ENCODE results near the gene CABLES1. TPM values are rescaled to one million over a fixed set of nuclear protein-coding genes. Genes with fewer than 3 reads are reported as not detected.

Gene CABLES1
- total and polyA plus RNA-seq, 2 of the 4 experiments (the other 2 are of a cell fraction): 4.7 to 5.7 TPM

DNA sequence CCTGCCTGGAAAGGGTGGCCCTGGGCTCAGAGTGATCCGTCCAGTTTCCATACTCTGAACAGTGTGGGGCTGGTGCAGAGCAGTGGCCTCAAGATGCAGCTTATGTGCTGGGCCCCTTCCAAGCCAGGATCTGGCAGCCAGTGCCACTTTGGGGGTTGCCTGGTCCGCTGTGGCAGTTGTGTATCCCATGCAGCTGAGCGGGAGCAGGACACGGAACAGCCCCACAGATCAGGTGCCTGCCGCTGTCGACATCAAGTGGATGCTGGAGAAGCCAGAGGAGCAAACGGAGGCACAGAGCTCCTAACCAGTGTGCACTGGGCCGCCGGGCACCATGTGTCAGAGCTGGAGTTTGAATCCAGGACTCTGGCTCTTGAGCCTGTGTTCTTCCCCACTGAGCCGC is 112.0 kb downstream of the CABLES1 start:
- no peak overlapping the region for H3K14ac ChIP-seq (replicated peaks; ENCODE audit: low read depth, low read length)
- no peak overlapping the region for H3K18ac ChIP-seq (ENCODE audit: low read depth, low read length)
- H3K9me1 ChIP-seq (ENCODE audit: insufficient read depth, low read length): 0 out of 2 replicates have a peak, but pooled peaks cover 3% of the 10 kb centered on the region
- no peak overlapping the region for H2BK120ac ChIP-seq (ENCODE audit: low read depth, low read length)
- H3K56ac ChIP-seq (ENCODE audit: extremely low read depth, insufficient read depth, low read length): no peak overlapping the region
- H4K20me1 ChIP-seq (ENCODE audit: insufficient read depth, low read length): no peaks in the 10 kb centered on the region
- 93% methylated on average over 6 of the region's 10 CpGs; no CpG with 5 or more reads in 1 of the 2 experiments for WGBS, 2 experiments (ENCODE audit: extremely low coverage in 2 of 2, insufficient read length in 1 of 2)
- H3K79me1 ChIP-seq (ENCODE audit: low read depth in 1 of 2, low read length in 2 of 2): peaks cover 0 to 8% of the 10 kb centered on the region in 2 experiments; a peak in 2 of 4 replicates
- dilution Hi-C loops (cut with HindIII; ENCODE audit: low sequenced_read_pairs, unreplicated experiment): no loop called here
- no peaks in the 10 kb centered on the region for H3K4me1 ChIP-seq (ENCODE audit: control insufficient read depth, insufficient read depth, low read length)
- H3K27me3 ChIP-seq (ENCODE audit: control insufficient read depth, insufficient read depth, low read length): no peaks in the 10 kb centered on the region
- H3K9ac ChIP-seq (ENCODE audit: low read depth, low read length): no peak overlapping the region
- no peak overlapping the region for H2AK5ac ChIP-seq (ENCODE audit: low read depth, low read length)
- no peak for ATAC-seq (ENCODE audit: low read depth)
- peaks cover 54% of the 10 kb centered on the region for H3K36me3 ChIP-seq (ENCODE audit: control insufficient read depth, insufficient read depth, low read length)
- no TSS peak for BruUV-seq (replicated peaks)
- ChIA-PET POLR2A (ENCODE audit: unreplicated experiment) (no interaction called here), CTCF (no interaction called here)
- no peak overlapping the region for H2AFZ ChIP-seq (replicated peaks; ENCODE audit: low read length, poor library complexity)
- no peak overlapping the region for H4K8ac ChIP-seq (ENCODE audit: low read depth in 2 of 2, low read length in 2 of 2)
- H3K4me2 ChIP-seq (ENCODE audit: low read depth, low read length): no peak overlapping the region
- H3K4me3 ChIP-seq (ENCODE audit: insufficient read depth, low read depth, low read length): no peak overlapping the region
- H3K27ac ChIP-seq (ENCODE audit: insufficient read depth, low read length): no peak overlapping the region
- intact Hi-C loops (cut with micrococcal nuclease): no loop called here
- H4K91ac ChIP-seq (ENCODE audit: insufficient read depth, low read depth, low read length): no peak overlapping the region
- no peak overlapping the region for H2BK15ac ChIP-seq (ENCODE audit: low read depth, low read length)
- no peaks in the 10 kb centered on the region for H3K9me3 ChIP-seq (ENCODE audit: control insufficient read depth, insufficient read depth, low read length)
- no peak overlapping the region for H3K23ac ChIP-seq (ENCODE audit: low read depth, low read length)
- no peak overlapping the region for H2BK20ac ChIP-seq (ENCODE audit: low read depth, low read length)
- H4K5ac ChIP-seq (ENCODE audit: low read depth, low read length): no peak overlapping the region
- in situ Hi-C loops (cut with MboI; ENCODE audit: low sequenced_read_pairs): no loop called here
- H2BK5ac ChIP-seq (ENCODE audit: low read depth, low read length, poor library complexity, severe bottlenecking): no peak overlapping the region
- no peak overlapping the region for H3K4ac ChIP-seq (ENCODE audit: low read depth, low read length)
- no peak for DNase-seq
- H2AK9ac ChIP-seq (replicated peaks; ENCODE audit: low read depth, low read length, poor library complexity): no peak overlapping the region
- TF ChIP-seq MAZ (IDR thresholded peaks at IDR 0.05; ENCODE audit: borderline replicate concordance, low read depth, low read length) (no peak), RAD21 (IDR thresholded peaks at IDR 0.05; ENCODE audit: low read length) (no peak), CEBPB (IDR thresholded peaks at IDR 0.05; ENCODE audit: low read depth, low read length) (no peak), MXI1 (IDR thresholded peaks at IDR 0.05; ENCODE audit: borderline replicate concordance, low read depth, low read length) (no peak), MAFK (IDR thresholded peaks at IDR 0.05; ENCODE audit: low read depth, low read length) (no peak), FOS (IDR thresholded peaks at IDR 0.05; ENCODE audit: low read depth, low read length) (no peak), SMC3 (IDR thresholded peaks at IDR 0.05; ENCODE audit: low read depth, low read length) (no peak), RCOR1 (IDR thresholded peaks at IDR 0.05; ENCODE audit: insufficient replicate concordance, low read length) (no peak), POLR2A (IDR thresholded peaks at IDR 0.05; ENCODE audit: low read depth, low read length) (no peak), NFE2L2 (IDR thresholded peaks at IDR 0.05; ENCODE audit: low read depth, low read length) (no peak), BHLHE40 (IDR thresholded peaks at IDR 0.05; ENCODE audit: low read depth, low read length) (no peak), RFX5 (IDR thresholded peaks at IDR 0.05; ENCODE audit: low read depth, low read length) (no peak)
- TF ChIP-seq, protein P1, sequence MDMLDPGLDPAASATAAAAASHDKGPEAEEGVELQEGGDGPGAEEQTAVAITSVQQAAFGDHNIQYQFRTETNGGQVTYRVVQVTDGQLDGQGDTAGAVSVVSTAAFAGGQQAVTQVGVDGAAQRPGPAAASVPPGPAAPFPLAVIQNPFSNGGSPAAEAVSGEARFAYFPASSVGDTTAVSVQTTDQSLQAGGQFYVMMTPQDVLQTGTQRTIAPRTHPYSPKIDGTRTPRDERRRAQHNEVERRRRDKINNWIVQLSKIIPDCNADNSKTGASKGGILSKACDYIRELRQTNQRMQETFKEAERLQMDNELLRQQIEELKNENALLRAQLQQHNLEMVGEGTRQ (IDR thresholded peaks at IDR 0.05; ENCODE audit: low read depth, low read length): no peak
- TF ChIP-seq, protein P2, sequence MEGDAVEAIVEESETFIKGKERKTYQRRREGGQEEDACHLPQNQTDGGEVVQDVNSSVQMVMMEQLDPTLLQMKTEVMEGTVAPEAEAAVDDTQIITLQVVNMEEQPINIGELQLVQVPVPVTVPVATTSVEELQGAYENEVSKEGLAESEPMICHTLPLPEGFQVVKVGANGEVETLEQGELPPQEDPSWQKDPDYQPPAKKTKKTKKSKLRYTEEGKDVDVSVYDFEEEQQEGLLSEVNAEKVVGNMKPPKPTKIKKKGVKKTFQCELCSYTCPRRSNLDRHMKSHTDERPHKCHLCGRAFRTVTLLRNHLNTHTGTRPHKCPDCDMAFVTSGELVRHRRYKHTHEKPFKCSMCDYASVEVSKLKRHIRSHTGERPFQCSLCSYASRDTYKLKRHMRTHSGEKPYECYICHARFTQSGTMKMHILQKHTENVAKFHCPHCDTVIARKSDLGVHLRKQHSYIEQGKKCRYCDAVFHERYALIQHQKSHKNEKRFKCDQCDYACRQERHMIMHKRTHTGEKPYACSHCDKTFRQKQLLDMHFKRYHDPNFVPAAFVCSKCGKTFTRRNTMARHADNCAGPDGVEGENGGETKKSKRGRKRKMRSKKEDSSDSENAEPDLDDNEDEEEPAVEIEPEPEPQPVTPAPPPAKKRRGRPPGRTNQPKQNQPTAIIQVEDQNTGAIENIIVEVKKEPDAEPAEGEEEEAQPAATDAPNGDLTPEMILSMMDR (conservative IDR thresholded peaks at IDR 0.05; ENCODE audit: low read depth, low read length): no peak
- TF ChIP-seq, protein P3, sequence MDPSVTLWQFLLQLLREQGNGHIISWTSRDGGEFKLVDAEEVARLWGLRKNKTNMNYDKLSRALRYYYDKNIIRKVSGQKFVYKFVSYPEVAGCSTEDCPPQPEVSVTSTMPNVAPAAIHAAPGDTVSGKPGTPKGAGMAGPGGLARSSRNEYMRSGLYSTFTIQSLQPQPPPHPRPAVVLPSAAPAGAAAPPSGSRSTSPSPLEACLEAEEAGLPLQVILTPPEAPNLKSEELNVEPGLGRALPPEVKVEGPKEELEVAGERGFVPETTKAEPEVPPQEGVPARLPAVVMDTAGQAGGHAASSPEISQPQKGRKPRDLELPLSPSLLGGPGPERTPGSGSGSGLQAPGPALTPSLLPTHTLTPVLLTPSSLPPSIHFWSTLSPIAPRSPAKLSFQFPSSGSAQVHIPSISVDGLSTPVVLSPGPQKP (IDR thresholded peaks at IDR 0.05; ENCODE audit: borderline replicate concordance, low read depth, low read length): no peak
